Suprapubic skin (tissue), 3 donors: Measurements from ENCODE around the gene MYO15A.

Source experiments
- POLR2AphosphoS5 ChIP-seq, 3 donors: sonication (generic); formaldehyde crosslinking; IDR thresholded peaks; one replicate each; pipeline ENCODE4 v1.6.1; 2017; ENCODE audit warnings: antibody characterized with exemption in 3 of 3
- TF ChIP-seq, protein P1 (sequence below), 2 donors: fragments of 200-600 bp in 1 of 2; fragments of 450-650 bp in 1 of 2; sonication (generic) in 1 of 2; IDR thresholded peaks; one replicate each; pipeline ENCODE4 v1.5.1; 2016 to 2019; ENCODE audit warnings: antibody characterized with exemption in 2 of 2, mild to moderate bottlenecking in 1 of 2, moderate library complexity in 1 of 2

DNA sequence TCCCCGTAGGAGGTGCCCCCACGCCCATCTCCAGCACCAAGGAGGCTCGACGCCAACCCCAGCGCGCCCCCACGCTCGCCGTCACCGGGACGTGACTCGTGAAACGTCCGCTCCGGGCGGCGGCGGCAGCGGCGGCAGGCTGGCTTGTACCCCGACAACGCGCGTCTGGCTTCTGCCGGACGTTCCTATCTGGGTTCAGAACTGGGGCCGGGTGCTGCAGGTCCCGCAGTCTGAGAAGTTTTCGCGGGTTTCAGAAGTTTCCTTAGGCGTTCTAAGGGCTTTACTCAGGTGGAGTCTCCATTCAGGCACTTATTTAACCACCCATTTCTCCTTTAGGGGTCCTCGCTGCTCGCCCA is 74.4 kb downstream of the MYO15A start:
- TF ChIP-seq, protein P1, sequence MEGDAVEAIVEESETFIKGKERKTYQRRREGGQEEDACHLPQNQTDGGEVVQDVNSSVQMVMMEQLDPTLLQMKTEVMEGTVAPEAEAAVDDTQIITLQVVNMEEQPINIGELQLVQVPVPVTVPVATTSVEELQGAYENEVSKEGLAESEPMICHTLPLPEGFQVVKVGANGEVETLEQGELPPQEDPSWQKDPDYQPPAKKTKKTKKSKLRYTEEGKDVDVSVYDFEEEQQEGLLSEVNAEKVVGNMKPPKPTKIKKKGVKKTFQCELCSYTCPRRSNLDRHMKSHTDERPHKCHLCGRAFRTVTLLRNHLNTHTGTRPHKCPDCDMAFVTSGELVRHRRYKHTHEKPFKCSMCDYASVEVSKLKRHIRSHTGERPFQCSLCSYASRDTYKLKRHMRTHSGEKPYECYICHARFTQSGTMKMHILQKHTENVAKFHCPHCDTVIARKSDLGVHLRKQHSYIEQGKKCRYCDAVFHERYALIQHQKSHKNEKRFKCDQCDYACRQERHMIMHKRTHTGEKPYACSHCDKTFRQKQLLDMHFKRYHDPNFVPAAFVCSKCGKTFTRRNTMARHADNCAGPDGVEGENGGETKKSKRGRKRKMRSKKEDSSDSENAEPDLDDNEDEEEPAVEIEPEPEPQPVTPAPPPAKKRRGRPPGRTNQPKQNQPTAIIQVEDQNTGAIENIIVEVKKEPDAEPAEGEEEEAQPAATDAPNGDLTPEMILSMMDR (IDR thresholded peaks at IDR 0.05) = no peak
- TF ChIP-seq POLR2AphosphoS5 (IDR thresholded peaks at IDR 0.05) = no peak
